K562 (cell line): ENCODE results near the gene UBQLN3. TPM values are rescaled to one million over a fixed set of nuclear protein-coding genes. Genes with fewer than 3 reads are reported as not detected.

Experiments used
- BMI1 ChIP-seq: fragments of 150-350 bp; IDR thresholded peaks from 2 replicates; pipeline ENCODE4 v1.6.1; 2014; ENCODE audit warnings: low read length
- CEBPG ChIP-seq, 3 experiments: fragments of 200-800 bp in 1 of 3; sonication (Bioruptor generic) in 1 of 3; sonication (generic) in 1 of 3; formaldehyde crosslinking in 1 of 3; IDR thresholded peaks in 2 of 3; conservative IDR thresholded peaks in 1 of 3; 2 replicates each; pipeline versions ENCODE4 v1.6.1 to v1.8.0; 2016 to 2022; ENCODE audit warnings: missing compliant biosample characterization in 2 of 3, missing genetic modification characterization in 2 of 3, mild to moderate bottlenecking in 1 of 3, missing genetic modification reagents in 1 of 3
- CXXC5 ChIP-seq: fragments of 250-450 bp; sonication (Bioruptor Pico); IDR thresholded peaks from 2 replicates; pipeline ENCODE4 v1.8.0; 2022; ENCODE audit warnings: inconsistent platforms, mild to moderate bottlenecking, moderate library complexity
- EWSR1 ChIP-seq: fragments of 450-650 bp; IDR thresholded peaks from 2 replicates; pipeline ENCODE4 v1.6.1; 2018; ENCODE audit warnings: borderline replicate concordance, mild to moderate bottlenecking, low read depth, moderate library complexity; ENCODE audit not compliant: partially characterized antibody
- JUN ChIP-seq, 2 experiments: sonication (generic) in 1 of 2; formaldehyde crosslinking in 1 of 2; IDR thresholded peaks; 2 replicates each; pipeline versions ENCODE4 v1.6.1 to v1.8.0; 2012 to 2022; ENCODE audit warnings: borderline replicate concordance in 2 of 2, mild to moderate bottlenecking in 2 of 2, improper control_type of control experiment in 1 of 2, low read depth in 1 of 2, low read length in 1 of 2, missing genetic modification reagents in 1 of 2
- SIN3A ChIP-seq, 2 experiments: fragments of 150-350 bp in 1 of 2; IDR thresholded peaks; 2 replicates each; pipeline ENCODE4 v1.6.1; 2011 to 2016; ENCODE audit warnings: borderline replicate concordance in 2 of 2, low read depth in 2 of 2, low read length in 2 of 2, mild to moderate bottlenecking in 2 of 2, moderate library complexity in 2 of 2; ENCODE audit not compliant: control insufficient read depth in 1 of 2
- TCF3 ChIP-seq: sonication (generic); formaldehyde crosslinking; IDR thresholded peaks from 2 replicates; pipeline ENCODE4 v1.4.0; 2020; ENCODE audit warnings: mild to moderate bottlenecking, missing genetic modification reagents
- ZNF133 ChIP-seq: fragments of 250-450 bp; sonication (Bioruptor Pico); IDR thresholded peaks from 2 replicates; pipeline ENCODE4 v1.4.0; 2020; ENCODE audit warnings: mild to moderate bottlenecking
- ZNF785 ChIP-seq: fragments of 250-450 bp; sonication (Bioruptor Pico); IDR thresholded peaks from 2 replicates; pipeline ENCODE4 v1.4.0; 2020; ENCODE audit warnings: mild to moderate bottlenecking
- polyA plus RNA-seq, 8 experiments: library from polyadenylated mRNA; depleted of rRNA in 4 of 8; stranded (reverse) in 5 of 8; unstranded in 3 of 8; fragments of >200 nt; fragmentation: Nextera tagmentation in 2 of 8; fragmentation: Illumina TruSeq in 1 of 8; extraction: Ambion mirVana in 2 of 8; extraction: Trizol in 1 of 8; gene quantifications; 2 replicates each; pipeline versions ENCODE4 v1.2.1 to v1.2.3, GENCODE V29; 2011 to 2014; ENCODE audit warnings: inconsistent platforms in 1 of 8, missing spikeins in 1 of 8
- total RNA-seq, 7 experiments: library from RNA; depleted of rRNA in 6 of 7; stranded (reverse); fragments of >200 nt in 6 of 7; fragmentation: Illumina TruSeq in 2 of 7; extraction: Trizol in 2 of 7; gene quantifications; 2 replicates each; pipeline versions ENCODE4 v1.2.1 to v1.2.3, GENCODE V29; 2011 to 2021; ENCODE audit warnings: low replicate concordance in 1 of 7
- TF ChIP-seq, protein P1 (sequence below), 2 experiments: fragments of 450-650 bp; conservative IDR thresholded peaks; 2 replicates each; pipeline ENCODE4 v1.6.1; 2017; ENCODE audit warnings: mild to moderate bottlenecking in 2 of 2, moderate library complexity in 2 of 2
- TF ChIP-seq, protein P2 (sequence below): fragments of 150-350 bp; IDR thresholded peaks from 2 replicates; pipeline ENCODE4 v1.6.1; 2014; ENCODE audit warnings: low read depth, mild to moderate bottlenecking, low read length, borderline replicate concordance

The UBQLN3 gene
- total and polyA plus RNA-seq, 9 of the 15 experiments (the other 6 are each of a cell fraction or from before 2014, with no cell fraction given), result 0.01 to 0.27 TPM; not detected in 7

DNA sequence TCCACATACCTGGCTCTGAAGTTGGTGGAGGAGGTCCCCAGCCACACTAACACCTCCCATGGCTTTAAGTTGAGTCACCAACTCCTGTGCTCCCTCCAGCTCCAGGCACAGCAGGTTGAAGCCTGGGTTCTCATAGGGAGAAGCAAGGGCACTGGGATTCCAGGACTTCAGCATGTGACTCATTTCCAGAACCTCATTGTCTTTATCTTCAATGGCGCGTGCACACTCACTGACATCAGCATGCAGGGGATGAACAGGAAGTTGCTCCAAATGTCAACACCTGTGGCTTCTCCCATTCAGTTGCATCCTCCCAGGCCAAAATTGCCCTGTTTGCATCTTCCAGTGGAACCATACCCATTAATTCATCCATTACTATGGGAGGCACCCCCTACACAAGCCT is 12.6 kb upstream of the UBQLN3 start (continued):
- TF ChIP-seq, protein P1, sequence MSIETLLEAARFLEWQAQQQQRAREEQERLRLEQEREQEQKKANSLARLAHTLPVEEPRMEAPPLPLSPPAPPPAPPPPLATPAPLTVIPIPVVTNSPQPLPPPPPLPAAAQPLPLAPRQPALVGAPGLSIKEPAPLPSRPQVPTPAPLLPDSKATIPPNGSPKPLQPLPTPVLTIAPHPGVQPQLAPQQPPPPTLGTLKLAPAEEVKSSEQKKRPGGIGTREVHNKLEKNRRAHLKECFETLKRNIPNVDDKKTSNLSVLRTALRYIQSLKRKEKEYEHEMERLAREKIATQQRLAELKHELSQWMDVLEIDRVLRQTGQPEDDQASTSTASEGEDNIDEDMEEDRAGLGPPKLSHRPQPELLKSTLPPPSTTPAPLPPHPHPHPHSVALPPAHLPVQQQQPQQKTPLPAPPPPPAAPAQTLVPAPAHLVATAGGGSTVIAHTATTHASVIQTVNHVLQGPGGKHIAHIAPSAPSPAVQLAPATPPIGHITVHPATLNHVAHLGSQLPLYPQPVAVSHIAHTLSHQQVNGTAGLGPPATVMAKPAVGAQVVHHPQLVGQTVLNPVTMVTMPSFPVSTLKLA (conservative IDR thresholded peaks at IDR 0.05), result no peak
- TF ChIP-seq JUN (IDR thresholded peaks at IDR 0.05; ENCODE audit: borderline replicate concordance, low read depth, low read length), result 0 out of 2 replicates have a peak, but pooled peaks have one; percentile 46
- TF ChIP-seq JUN (CRISPR knock-in tag; IDR thresholded peaks at IDR 0.05; ENCODE audit: borderline replicate concordance), result no peak
- no peak for TF ChIP-seq BMI1
- no peak for TF ChIP-seq EWSR1
- TF ChIP-seq TCF3 (CRISPR knock-in tag), result no peak
- TF ChIP-seq, protein P2, sequence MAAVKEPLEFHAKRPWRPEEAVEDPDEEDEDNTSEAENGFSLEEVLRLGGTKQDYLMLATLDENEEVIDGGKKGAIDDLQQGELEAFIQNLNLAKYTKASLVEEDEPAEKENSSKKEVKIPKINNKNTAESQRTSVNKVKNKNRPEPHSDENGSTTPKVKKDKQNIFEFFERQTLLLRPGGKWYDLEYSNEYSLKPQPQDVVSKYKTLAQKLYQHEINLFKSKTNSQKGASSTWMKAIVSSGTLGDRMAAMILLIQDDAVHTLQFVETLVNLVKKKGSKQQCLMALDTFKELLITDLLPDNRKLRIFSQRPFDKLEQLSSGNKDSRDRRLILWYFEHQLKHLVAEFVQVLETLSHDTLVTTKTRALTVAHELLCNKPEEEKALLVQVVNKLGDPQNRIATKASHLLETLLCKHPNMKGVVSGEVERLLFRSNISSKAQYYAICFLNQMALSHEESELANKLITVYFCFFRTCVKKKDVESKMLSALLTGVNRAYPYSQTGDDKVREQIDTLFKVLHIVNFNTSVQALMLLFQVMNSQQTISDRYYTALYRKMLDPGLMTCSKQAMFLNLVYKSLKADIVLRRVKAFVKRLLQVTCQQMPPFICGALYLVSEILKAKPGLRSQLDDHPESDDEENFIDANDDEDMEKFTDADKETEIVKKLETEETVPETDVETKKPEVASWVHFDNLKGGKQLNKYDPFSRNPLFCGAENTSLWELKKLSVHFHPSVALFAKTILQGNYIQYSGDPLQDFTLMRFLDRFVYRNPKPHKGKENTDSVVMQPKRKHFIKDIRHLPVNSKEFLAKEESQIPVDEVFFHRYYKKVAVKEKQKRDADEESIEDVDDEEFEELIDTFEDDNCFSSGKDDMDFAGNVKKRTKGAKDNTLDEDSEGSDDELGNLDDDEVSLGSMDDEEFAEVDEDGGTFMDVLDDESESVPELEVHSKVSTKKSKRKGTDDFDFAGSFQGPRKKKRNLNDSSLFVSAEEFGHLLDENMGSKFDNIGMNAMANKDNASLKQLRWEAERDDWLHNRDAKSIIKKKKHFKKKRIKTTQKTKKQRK, result no peak
- no peak for TF ChIP-seq CEBPG (CRISPR knock-in tag; IDR thresholded peaks at IDR 0.05)
- 0 out of 4 replicates have a peak, but pooled peaks of 1 of the 2 experiments have one; percentile 13 for TF ChIP-seq CEBPG (tag; conservative IDR thresholded peaks at IDR 0.05 in 1 of 2, IDR thresholded peaks at IDR 0.05 in 1 of 2)
- no peak for TF ChIP-seq SIN3A (IDR thresholded peaks at IDR 0.05; ENCODE audit: borderline replicate concordance in 2 of 2, control insufficient read depth in 1 of 2, low read depth in 2 of 2, low read length in 2 of 2)
- 0 out of 2 replicates have a peak, but pooled peaks have one; percentile 10 for TF ChIP-seq CXXC5 (CRISPR knock-in tag)
- TF ChIP-seq ZNF133, result no peak
- TF ChIP-seq ZNF785 (CRISPR knock-in tag), result no peak
